GM21786 (cell line): ENCODE data around the gene FES.
A peak's percentile ranks its signal among the peaks of the same experiment; 100 is the strongest.

ENCODE experiments used
- ATAC-seq: cut with Tn5 transposase; IDR thresholded peaks from one replicate; pipeline ENCODE4 v1.9.1; 2021; ENCODE audit not compliant: unreplicated experiment

FES gene

GRCh38 chr15:90890839-90891238 is 6.5 kb downstream of the FES start:
- no peak for ATAC-seq

- ATAC-seq: no peak
Observed at GRCh38 chr15:90891346-90891949, 7.1 kb downstream of the FES start.

DNA sequence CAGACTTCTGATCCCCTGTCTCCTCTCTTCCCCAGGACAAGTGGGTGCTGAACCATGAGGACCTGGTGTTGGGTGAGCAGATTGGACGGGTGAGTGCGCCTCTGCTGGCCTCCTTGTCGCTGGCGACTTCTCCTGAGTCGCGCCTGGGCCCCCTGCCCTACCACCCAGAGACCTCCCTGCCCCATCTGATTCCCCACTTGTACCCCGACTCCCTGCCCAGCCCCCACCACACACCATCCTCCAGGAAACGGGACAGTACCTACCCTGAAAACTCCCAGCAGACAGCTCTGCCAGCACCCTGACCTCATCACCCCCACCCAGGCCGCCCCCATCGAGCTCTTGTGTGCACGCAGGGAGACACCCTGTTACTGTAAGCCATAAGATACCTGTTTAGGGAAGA is 7.7 kb downstream of the FES start:
- no peak for ATAC-seq

GRCh38 chr15:90892498-90893174 is 8.3 kb downstream of the FES start:
- ATAC-seq: no peak

- ATAC-seq: no peak
Observed at GRCh38 chr15:90893175-90894090, 9.1 kb downstream of the FES start.

DNA sequence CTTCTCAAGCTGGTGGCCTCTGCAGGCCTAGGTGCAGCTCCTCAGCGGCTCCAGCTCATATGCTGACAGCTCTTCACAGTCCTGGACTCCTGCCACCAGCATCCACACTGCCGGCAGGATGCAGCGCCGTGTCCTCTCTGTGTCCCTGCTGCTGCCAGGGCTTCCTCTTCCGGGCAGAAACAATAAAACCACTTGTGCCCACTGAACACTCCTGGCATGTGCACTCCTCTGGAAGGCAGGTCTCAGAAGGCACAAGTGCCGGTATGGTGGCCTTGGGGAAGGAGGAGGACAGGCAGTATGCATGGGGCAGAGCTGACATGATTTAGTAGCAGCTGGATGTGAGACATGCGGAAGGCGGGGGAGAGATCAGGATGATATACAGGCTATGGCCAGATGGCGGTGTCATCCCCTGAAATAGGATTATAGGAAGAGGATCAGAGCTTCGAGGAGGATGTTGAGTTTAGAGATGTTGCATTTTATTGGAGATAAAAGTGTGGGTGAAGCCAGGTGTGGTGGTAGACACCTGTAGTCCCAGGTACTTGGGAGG is 11.3 kb downstream of the FES start:
- ATAC-seq: no peak

- ATAC-seq: peak; percentile 59
Observed at GRCh38 chr15:90897131-90897655, 12.9 kb downstream of the FES start.

DNA sequence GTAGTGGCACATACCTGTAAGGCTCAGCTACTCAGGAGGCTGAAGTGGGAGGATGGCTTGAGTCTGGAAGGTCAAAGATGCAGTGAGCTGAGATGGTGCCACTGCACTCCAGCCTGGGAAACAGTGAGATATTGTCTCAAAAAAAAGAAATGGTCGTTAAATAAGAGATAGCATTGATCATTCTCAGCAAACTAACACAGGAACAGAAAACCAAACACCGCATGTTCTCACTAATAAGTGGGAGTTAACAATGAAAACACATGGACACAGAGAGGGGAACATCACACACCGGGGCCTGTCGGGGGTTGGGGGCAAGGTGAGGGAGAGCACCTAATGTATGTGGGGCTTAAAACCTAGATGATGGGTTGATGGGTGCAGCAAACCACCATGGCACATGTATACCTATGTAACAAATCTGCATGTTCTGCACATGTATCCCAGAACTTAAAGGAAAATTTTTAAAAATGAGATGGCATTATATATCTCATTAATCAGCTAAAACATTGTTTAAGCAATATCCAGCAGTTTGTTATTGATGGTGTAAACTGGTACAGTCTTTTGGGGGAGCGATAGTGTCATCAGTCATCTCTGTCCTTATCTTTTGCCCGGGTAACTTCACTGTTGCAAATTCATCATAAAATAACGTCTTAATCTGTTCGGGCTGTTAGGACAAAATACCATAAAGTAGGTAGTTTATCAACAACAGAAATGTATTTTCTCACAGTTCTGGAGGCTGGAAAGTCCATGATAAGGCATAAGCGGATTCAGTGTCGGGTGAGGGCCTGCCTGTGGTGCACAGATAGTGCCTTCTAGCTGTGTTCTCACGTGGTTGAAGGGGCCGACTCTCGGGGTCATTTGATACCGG is 17.1 kb downstream of the FES start:
- no peak for ATAC-seq

DNA sequence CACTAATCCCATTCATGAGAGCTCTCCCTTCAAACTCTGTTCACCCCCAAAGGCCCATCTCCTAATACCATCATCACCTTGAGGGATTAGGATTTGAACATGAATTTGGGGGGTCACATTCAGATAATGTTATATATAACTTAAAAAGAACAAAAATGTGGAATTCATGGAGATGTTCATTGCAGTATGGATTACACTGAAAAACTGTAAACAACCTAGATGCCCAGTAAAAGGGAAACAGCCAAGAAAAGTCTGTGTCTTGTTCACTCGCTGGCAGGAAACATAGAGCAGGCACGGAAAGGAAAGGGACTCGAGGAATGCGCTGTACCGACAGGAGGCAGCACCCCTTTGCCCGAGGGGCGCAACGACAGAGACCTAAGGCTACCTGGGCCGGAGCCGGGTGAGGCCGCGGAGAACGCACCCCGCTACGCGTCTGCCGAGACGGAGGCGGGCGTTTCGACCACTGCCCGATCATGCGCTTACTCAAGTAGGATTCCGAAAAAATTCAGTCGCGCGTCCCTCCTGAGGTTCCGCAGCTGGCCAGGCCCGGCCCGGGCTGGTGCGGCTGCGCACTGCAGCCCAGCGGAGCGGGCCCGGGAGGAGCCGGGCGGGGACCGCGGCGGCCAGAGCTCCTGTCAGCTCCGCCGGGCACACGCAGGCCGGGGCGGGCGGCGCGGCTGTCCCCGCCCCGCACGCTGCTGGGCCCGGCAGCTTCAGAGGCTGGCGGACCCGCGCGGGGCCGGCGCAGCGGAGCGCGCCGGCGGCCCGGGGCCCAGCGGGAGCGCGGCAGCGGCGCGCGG is 17.9 kb downstream of the FES start:
- peak; percentile 67 for ATAC-seq

DNA sequence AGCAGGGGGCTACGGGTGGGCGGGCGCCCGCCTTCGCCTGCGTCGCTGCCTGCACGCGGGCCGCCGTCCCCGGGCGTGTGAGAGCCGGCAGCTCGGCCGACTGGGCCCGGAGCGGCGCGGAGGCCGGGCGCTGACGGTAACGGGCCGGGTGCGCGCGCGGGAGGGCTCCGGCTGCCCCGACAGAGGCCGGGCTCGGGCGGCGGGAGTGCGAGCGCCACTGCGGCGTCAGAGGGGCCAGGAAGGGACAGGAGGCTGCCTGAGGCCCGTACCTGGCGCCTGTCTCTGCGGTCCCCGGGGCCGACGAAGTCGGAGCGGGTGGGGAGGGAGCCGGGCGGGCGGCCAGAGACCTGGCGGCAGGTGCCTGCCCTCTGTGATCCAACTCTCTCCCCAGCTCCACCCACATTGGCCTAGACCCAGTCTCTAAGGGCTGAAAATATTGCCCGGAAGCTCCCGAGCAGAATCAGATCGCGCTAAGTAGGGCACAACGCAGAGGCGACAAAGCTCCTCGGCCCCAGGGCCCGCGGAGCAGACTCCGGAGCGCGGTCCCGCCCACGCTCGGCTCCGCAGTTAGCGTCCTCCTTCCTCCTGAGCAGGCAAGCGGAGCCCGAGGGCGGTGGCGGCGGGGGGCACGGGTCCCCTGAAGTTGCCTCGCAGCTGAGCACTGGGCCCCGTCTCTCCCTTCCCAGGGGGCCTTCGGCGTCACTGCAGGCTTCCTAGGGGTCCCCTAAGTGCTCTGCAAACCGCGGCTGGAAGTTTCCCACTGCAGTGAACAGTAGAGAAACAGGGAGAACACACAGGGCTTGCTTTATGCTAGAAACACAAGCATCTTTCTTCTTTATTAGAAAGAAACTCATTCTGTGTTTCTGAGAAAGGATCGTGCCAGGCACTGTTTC is 18.8 kb downstream of the FES start, which contains the start of gene MAN2A2:
Gene MAN2A2, plus strand, starts transcription at position 463 of the 893 bp plus-strand sequence. CDS start 906 bp downstream, outside the sequence.
- ATAC-seq: peak; percentile 42

DNA sequence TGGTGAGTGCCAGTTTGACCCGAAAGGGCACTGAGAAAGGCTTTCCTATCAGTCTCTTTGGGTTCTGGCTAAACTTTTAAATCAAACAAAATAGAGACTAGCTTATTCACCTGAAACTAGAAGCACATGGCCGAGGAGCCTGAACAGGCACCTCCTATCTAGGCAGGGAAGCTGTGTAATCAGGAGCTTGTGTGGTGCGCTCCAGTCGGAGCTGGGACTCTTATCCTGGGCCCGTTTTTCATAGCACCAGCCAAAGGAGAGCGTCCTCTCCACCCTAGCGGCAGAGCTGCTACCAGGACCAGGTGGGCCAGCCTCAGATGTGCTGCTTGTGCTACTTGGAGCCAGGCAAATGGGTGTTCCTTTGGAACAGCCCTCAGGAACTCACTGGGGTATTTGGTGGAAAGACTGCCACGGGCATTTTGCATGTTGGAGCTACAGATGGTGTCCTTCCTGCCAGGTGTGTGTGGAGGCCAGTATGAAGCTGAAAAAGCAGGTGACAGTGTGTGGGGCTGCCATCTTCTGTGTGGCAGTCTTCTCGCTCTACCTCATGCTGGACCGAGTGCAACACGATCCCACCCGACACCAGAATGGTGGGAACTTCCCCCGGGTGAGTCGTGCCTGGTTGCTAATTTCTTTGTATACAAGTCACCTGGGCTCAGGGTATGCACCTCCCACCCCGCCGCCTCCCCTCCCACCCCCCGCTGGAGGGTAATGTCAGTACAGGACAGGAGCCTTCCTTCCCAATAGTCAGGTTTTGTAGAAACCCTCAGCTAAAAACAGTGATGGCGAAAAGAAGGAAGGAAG is 19.6 kb downstream of the FES start:
- ATAC-seq: no peak

GRCh38 chr15:90904746-90905145 is 20.4 kb downstream of the FES start:
- ATAC-seq: no peak

DNA sequence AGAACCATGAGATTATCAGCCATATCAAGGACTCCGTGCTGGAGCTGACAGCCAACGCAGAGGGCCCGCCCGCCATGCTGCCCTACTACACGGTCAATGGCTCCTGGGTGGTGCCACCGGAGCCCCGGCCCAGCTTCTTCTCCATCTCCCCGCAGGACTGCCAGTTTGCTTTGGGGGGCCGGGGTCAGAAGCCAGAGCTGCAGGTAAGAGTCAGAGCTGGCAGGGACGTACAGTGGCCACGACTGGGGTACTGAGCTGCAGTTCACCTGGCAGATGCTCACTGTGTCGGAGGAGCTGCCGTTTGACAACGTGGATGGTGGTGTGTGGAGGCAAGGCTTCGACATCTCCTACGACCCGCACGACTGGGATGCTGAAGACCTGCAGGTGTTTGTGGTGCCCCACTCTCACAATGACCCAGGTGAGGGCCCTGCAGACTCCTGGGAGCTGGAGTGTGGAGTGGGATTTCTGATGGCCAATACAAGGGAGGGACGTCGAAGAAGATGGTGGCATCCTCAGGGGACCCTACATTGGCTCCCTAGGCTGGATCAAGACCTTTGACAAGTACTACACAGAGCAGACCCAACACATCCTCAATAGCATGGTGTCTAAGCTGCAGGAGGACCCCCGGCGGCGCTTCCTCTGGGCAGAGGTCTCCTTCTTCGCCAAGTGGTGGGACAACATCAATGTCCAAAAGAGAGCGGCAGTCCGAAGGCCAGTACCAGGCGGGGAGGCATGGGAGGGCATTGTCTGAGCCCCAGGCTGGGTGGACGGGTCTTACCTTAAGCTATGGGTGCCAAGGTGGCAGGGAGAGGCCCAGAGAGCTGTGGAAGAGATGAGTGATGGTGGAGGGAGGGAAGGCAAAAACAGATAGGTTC is 21.2 kb downstream of the FES start:
- ATAC-seq: no peak

DNA sequence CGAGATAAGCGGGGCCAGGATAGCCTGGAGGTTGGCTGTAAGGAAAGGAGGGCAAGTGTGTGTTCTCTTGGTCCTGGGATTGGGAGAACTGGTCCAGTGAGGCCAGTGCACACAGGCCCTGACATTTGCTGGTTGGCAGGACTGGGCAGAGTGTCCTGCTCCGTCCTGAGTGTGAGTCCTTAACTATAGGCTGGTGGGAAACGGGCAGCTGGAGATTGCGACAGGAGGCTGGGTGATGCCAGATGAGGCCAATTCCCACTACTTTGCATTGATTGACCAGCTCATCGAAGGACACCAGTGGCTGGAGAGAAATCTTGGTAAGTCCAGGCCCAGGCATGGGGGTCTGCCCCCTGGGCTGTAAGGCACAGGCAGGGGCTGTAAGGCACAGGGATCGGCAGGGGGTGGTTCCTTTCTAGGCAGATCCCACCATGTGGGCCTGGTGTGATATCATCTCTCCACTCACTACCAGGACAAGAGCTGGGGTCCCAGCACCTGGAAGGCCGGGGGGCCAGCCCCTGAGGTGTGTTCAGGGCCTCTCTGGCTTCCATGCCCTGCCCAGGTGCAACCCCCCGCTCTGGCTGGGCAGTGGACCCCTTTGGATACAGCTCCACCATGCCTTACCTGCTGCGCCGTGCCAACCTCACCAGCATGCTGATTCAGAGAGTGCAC is 22.0 kb downstream of the FES start:
- ATAC-seq: no peak

- no peak for ATAC-seq
Observed at GRCh38 chr15:90907051-90907660, 22.9 kb downstream of the FES start.
